Activated naive CD4-positive, alpha-beta T cell treated with anti-CD3 and anti-CD28 coated beads, Interleukin-2, amount 50 U/mL, for 24 hours (primary cell): Measurements from ENCODE around the gene CH25H.
A peak's percentile ranks its signal among the peaks of the same experiment; 100 is the strongest.

Experiments used
- H3K27ac Mint-ChIP-seq: one replicate; pipeline ENCODE4 v1.8.0; 2021; ENCODE audit warnings: mild to moderate bottlenecking, mixed read lengths
- H3K27me3 Mint-ChIP-seq: one replicate; pipeline ENCODE4 v1.8.0; 2021; ENCODE audit warnings: mixed read lengths
- H3K36me3 Mint-ChIP-seq: one replicate; pipeline ENCODE4 v1.8.0; 2021; ENCODE audit warnings: mixed read lengths
- H3K4me1 Mint-ChIP-seq: one replicate; pipeline ENCODE4 v1.8.0; 2021; ENCODE audit warnings: mixed read lengths
- H3K4me3 Mint-ChIP-seq: one replicate; pipeline ENCODE4 v1.8.0; 2021; ENCODE audit warnings: mild to moderate bottlenecking, mixed read lengths
- H3K9me3 Mint-ChIP-seq: one replicate; pipeline ENCODE4 v1.8.0; 2021; ENCODE audit warnings: mixed read lengths

Gene CH25H

DNA sequence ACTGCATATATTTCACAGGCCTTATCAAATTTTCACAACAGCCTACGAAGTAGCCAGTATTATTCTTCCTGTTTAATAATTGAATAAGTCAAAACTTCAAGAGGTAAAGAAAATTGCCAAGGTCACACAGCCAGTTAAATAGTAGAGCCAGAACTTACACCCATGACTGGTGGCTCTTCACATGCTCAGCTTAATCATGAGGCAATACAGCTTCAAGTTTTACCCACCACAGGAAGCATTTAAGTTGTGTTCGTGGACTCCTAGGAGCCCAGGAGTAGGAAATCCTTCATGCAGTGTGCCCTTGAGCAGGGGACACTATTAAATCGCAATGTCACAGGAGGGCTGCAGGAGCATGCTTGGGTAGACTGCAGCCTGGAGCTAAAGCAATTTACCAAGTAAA, 33.4 kb upstream of the CH25H start:
- Mint-ChIP-seq H3K27ac (peak overlapping the region; percentile 44), H3K36me3 (peaks cover 8% of the 10 kb centered on the region), H3K4me3 (no peak overlapping the region), H3K4me1 (peaks cover 6% of the 10 kb centered on the region), H3K9me3 (no peaks in the 10 kb centered on the region), H3K27me3 (no peaks in the 10 kb centered on the region)

GRCh38 chr10:89238956-89239644, 32.0 kb upstream of the CH25H start:
- Mint-ChIP-seq H3K27ac (no peak overlapping the region), H3K9me3 (no peaks in the 10 kb centered on the region), H3K36me3 (peaks cover 6% of the 10 kb centered on the region), H3K4me1 (peaks cover 6% of the 10 kb centered on the region), H3K27me3 (no peaks in the 10 kb centered on the region), H3K4me3 (no peak overlapping the region)

GRCh38 chr10:89237849-89238248, 30.7 kb upstream of the CH25H start:
- H3K27me3 Mint-ChIP-seq: no peaks in the 10 kb centered on the region
- H3K4me3 Mint-ChIP-seq: no peak overlapping the region
- H3K9me3 Mint-ChIP-seq: no peaks in the 10 kb centered on the region
- no peak overlapping the region for H3K27ac Mint-ChIP-seq
- peaks cover 6% of the 10 kb centered on the region for H3K36me3 Mint-ChIP-seq
- H3K4me1 Mint-ChIP-seq: peaks cover 2% of the 10 kb centered on the region

DNA sequence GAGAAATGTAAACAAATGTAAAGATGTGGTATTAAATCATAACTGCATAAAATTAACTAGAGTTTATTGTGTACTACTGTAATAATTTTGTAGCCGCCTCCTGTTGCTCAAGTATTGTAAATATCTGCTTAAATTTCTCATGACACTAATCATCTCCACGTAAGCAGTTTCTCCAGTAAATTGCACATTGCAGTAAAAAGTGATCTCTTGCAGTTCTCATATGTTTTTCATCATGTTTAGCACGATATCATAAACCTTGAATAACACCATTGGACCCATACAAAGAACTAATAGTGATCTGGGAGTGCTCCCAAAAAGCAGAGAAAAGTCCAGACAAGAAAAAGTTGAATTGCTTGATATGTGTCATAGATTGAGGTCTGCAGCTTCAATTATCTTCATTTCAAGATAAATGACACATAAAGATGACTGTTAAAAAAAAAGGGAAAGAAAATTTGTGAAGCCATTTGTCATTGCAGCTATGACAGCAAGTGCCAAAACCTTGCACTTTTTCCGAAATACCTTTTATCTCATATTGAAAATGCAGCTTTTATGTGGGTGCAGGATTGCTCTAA, 29.2 kb upstream of the CH25H start:
- no peaks in the 10 kb centered on the region for H3K4me1 Mint-ChIP-seq
- no peaks in the 10 kb centered on the region for H3K9me3 Mint-ChIP-seq
- no peak overlapping the region for H3K27ac Mint-ChIP-seq
- no peaks in the 10 kb centered on the region for H3K27me3 Mint-ChIP-seq
- peaks cover 6% of the 10 kb centered on the region for H3K36me3 Mint-ChIP-seq
- no peak overlapping the region for H3K4me3 Mint-ChIP-seq

DNA sequence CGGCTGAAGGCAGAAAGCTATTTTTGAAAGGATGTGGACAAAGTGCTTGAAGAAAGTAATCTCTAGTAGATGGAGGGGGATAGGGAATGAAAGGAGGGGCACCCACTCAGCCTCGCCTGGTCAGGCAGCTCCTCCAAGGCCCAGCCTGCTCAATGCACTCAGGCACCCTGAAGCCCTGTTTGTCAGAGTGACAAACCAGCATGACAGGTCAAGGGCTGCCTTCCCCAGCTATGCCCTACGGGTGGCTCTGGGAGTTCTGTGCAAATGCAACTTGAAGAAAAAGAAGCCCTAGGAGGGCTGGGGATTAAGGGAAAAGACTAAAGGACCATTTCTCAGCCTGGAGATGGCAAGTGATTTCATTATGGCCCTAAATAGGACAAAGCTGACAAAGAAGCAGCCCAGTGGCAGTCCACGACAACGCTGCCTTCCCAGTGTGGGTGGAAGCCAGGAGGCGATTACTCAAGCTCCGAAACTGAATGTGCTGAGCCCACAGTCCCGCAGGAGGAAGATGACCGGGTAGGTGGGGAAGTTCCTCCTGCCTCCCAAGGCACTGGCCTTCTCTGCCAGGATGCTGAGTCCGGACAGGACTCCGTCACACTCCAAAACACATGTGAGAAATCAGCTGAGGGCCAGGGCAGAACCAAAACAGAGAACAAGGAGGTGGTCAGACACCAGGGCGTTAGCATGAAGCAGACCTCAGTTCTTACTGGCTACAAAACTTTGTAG, 28.1 kb upstream of the CH25H start:
- H3K27ac Mint-ChIP-seq: no peak overlapping the region
- no peaks in the 10 kb centered on the region for H3K27me3 Mint-ChIP-seq
- H3K4me3 Mint-ChIP-seq: no peak overlapping the region
- H3K36me3 Mint-ChIP-seq: peaks cover 6% of the 10 kb centered on the region
- no peaks in the 10 kb centered on the region for H3K4me1 Mint-ChIP-seq
- H3K9me3 Mint-ChIP-seq: no peaks in the 10 kb centered on the region

GRCh38 chr10:89233033-89233432, 25.9 kb upstream of the CH25H start:
- H3K9me3 Mint-ChIP-seq: no peaks in the 10 kb centered on the region
- no peaks in the 10 kb centered on the region for H3K4me1 Mint-ChIP-seq
- H3K4me3 Mint-ChIP-seq: no peak overlapping the region
- peaks cover 6% of the 10 kb centered on the region for H3K36me3 Mint-ChIP-seq
- no peaks in the 10 kb centered on the region for H3K27me3 Mint-ChIP-seq
- no peak overlapping the region for H3K27ac Mint-ChIP-seq

- no peak overlapping the region for H3K27ac Mint-ChIP-seq
- no peaks in the 10 kb centered on the region for H3K27me3 Mint-ChIP-seq
- no peak overlapping the region for H3K4me3 Mint-ChIP-seq
- H3K36me3 Mint-ChIP-seq: peaks cover 5% of the 10 kb centered on the region
- H3K9me3 Mint-ChIP-seq: no peaks in the 10 kb centered on the region
- H3K4me1 Mint-ChIP-seq: peaks cover 15% of the 10 kb centered on the region
Measured at GRCh38 chr10:89228962-89229361, 21.8 kb upstream of the CH25H start.

DNA sequence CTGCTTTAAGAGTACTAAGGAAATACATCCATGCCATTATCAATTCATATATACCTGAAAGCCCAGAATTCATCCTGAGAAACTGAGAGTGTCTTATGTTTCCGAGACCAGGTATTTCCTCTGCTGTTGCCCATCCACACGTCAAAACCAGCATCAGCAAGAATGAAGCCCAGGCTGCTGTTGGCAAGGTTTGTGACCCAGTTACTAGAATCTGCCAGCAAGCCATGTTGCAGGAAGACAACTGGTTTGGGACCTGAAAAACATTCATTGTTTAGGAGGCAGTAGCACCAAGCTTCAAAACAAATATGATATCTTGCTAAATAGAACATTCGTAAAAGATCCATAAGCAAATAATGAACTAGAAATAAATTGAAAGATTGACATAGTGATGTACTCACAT, 21.0 kb upstream of the CH25H start:
- Mint-ChIP-seq H3K4me3 (no peak overlapping the region), H3K27ac (no peak overlapping the region), H3K4me1 (peaks cover 15% of the 10 kb centered on the region), H3K9me3 (no peaks in the 10 kb centered on the region), H3K27me3 (no peaks in the 10 kb centered on the region), H3K36me3 (peaks cover 5% of the 10 kb centered on the region)

DNA sequence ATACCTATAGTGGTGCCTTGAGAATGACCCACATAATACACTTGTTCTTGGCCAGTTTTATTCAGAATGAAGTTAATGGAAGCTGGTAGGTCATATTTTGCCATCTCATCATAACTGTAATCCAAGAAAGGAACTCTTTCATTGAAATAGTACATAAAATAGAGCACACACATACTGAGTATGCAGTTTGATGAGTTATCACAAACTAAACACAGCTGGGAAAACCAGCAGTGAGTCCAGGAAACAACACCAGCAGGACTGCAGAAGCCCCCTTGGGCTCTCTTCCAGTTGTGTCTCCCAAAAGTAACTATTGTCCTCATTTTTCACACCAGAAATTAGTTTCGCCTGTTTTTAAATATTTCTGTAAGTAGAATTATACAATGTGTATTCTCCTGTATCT, 19.8 kb upstream of the CH25H start:
- H3K4me1 Mint-ChIP-seq: peaks cover 15% of the 10 kb centered on the region
- no peak overlapping the region for H3K4me3 Mint-ChIP-seq
- peaks cover 5% of the 10 kb centered on the region for H3K36me3 Mint-ChIP-seq
- no peaks in the 10 kb centered on the region for H3K9me3 Mint-ChIP-seq
- H3K27me3 Mint-ChIP-seq: no peaks in the 10 kb centered on the region
- H3K27ac Mint-ChIP-seq: no peak overlapping the region

- no peaks in the 10 kb centered on the region for H3K27me3 Mint-ChIP-seq
- H3K27ac Mint-ChIP-seq: peak overlapping the region; percentile 30
- peak overlapping the region; percentile 54 for H3K4me3 Mint-ChIP-seq
- H3K36me3 Mint-ChIP-seq: peaks cover 5% of the 10 kb centered on the region
- no peaks in the 10 kb centered on the region for H3K9me3 Mint-ChIP-seq
- peaks cover 15% of the 10 kb centered on the region for H3K4me1 Mint-ChIP-seq
Measured at GRCh38 chr10:89224739-89225443, 17.8 kb upstream of the CH25H start.

- no peak overlapping the region for H3K4me3 Mint-ChIP-seq
- no peaks in the 10 kb centered on the region for H3K36me3 Mint-ChIP-seq
- no peaks in the 10 kb centered on the region for H3K9me3 Mint-ChIP-seq
- H3K27me3 Mint-ChIP-seq: no peaks in the 10 kb centered on the region
- H3K4me1 Mint-ChIP-seq: peaks cover 24% of the 10 kb centered on the region
- H3K27ac Mint-ChIP-seq: peak overlapping the region; percentile 63
Measured at GRCh38 chr10:89221919-89222318, 14.8 kb upstream of the CH25H start.

GRCh38 chr10:89219513-89220218, 12.5 kb upstream of the CH25H start:
- H3K36me3 Mint-ChIP-seq: no peaks in the 10 kb centered on the region
- no peak overlapping the region for H3K4me3 Mint-ChIP-seq
- peaks cover 12% of the 10 kb centered on the region for H3K4me1 Mint-ChIP-seq
- no peaks in the 10 kb centered on the region for H3K9me3 Mint-ChIP-seq
- H3K27ac Mint-ChIP-seq: peak overlapping the region; percentile 76
- no peaks in the 10 kb centered on the region for H3K27me3 Mint-ChIP-seq

DNA sequence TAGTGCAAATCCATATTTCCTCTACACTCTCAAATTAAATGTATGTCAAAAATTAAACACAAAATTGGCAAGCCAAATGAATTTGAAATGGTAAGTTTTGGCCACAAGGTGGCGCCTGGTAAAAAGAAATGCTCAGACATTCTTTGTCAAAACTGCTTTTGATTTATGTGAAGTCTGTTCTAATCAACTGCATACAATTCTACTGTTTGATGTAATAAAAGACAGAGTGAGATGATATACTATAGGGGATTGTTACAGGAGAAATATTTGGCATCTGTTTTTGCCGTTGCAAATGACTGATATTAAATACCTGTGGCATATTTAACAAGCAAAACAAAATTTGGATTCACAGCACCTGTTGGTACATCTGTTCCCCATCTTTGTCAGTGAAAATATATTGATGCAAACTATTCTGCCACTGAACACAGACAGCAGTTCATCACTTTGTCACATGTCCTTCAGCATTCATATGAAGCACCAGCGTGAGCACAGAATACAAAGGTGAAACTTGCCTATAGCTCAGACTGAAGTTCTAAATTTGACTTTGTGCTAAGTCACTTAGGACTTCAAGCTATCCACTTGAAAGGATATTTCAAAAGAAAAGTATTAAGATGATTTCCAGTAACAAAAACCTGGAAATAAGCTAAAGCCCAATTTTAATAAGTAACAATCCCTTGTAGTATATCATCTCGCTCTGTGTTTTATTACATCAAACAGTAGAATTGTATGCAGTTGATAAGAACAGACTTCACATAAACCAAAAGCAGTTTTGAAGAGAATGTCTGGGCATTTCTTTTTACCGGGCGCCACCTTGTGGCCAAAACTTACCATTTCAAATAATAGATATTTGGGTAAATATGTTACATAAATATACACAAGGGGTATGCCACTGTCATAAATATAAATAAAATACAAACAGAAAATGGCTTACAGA, 10.2 kb upstream of the CH25H start:
- Mint-ChIP-seq H3K9me3 (no peaks in the 10 kb centered on the region), H3K4me1 (peaks cover 10% of the 10 kb centered on the region), H3K27me3 (no peaks in the 10 kb centered on the region), H3K4me3 (no peak overlapping the region), H3K36me3 (no peaks in the 10 kb centered on the region), H3K27ac (no peak overlapping the region)

- Mint-ChIP-seq H3K36me3 (no peaks in the 10 kb centered on the region), H3K27ac (no peak overlapping the region), H3K4me1 (peaks cover 10% of the 10 kb centered on the region), H3K27me3 (peaks cover 2% of the 10 kb centered on the region), H3K4me3 (no peak overlapping the region), H3K9me3 (no peaks in the 10 kb centered on the region)
Measured at GRCh38 chr10:89216056-89216455, 8.9 kb upstream of the CH25H start.
